LNCaP clone FGC (cell line): ENCODE measurements around the gene PLPP3.

Experiments used
- DNase-seq: peaks from one replicate; pipeline ENCODE4 v3.0.0-alpha.2; 2011; ENCODE audit warnings: low read depth
- H3K4me3 ChIP-seq: 2 replicates; pipeline ENCODE4 v1.5.1; 2011; ENCODE audit warnings: mild to moderate bottlenecking, low read depth, low read length, control low read depth
- TF ChIP-seq, protein P1 (sequence below): IDR thresholded peaks from 2 replicates; pipeline ENCODE4 v1.5.1; 2012; ENCODE audit warnings: mild to moderate bottlenecking; ENCODE audit not compliant: control insufficient read depth, insufficient read depth; ENCODE audit errors: extremely low read depth

PLPP3 gene

DNA sequence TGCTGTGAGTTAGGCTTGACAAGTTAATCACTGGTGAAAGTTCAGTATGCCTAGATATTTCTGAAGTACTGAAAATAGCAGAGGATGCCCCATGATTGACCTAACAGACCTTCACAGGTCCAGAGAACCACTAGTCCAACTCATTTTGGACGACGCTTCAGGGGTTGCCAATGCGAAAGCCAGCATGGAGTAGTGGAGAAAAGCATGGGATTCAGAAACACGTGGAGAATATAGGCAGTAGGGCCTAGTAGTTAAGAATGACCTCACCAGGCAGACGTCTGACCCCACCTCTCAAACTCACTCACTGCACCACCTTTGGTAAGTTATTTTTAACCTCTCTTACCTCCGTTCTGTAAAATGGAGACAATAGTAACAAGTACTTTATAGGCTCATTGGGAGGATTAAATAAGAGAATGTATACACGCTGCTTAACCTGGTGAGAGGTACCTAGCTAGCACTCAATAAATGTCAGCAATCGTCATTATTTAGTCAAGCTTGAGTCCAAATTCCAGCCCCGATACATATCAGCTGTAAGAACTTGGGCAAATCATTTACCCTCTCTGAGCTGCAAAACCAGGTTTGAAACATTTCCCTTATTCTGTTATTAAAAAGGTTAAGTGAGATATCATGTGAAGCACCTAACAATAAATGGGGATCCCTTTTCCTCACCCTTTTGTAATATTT, 13.2 kb downstream of the PLPP3 start:
- TF ChIP-seq, protein P1, sequence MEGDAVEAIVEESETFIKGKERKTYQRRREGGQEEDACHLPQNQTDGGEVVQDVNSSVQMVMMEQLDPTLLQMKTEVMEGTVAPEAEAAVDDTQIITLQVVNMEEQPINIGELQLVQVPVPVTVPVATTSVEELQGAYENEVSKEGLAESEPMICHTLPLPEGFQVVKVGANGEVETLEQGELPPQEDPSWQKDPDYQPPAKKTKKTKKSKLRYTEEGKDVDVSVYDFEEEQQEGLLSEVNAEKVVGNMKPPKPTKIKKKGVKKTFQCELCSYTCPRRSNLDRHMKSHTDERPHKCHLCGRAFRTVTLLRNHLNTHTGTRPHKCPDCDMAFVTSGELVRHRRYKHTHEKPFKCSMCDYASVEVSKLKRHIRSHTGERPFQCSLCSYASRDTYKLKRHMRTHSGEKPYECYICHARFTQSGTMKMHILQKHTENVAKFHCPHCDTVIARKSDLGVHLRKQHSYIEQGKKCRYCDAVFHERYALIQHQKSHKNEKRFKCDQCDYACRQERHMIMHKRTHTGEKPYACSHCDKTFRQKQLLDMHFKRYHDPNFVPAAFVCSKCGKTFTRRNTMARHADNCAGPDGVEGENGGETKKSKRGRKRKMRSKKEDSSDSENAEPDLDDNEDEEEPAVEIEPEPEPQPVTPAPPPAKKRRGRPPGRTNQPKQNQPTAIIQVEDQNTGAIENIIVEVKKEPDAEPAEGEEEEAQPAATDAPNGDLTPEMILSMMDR: no peak
- DNase-seq: no peak
- H3K4me3 ChIP-seq: no peak overlapping the region

DNA sequence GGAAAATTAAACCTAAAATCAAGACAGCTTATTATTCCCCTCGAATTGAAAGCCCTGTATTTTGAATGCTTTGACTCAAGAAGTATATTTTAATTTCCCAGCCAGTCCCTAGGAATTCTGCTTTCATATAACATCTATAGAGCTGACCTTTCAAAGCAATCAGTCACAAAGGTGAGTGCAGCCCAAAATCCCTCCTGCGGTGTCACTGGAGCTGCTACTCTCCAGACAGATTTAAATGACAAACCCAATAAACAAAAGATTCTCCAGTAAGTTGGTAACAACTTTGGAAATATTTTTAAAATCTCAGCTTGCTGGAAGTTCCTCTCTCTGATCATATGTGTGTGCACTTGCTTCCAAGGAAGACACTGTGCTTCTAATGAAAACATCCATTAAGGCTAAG, 14.7 kb downstream of the PLPP3 start:
- TF ChIP-seq, protein P1: no peak
- DNase-seq: no peak
- H3K4me3 ChIP-seq: no peak overlapping the region

DNA sequence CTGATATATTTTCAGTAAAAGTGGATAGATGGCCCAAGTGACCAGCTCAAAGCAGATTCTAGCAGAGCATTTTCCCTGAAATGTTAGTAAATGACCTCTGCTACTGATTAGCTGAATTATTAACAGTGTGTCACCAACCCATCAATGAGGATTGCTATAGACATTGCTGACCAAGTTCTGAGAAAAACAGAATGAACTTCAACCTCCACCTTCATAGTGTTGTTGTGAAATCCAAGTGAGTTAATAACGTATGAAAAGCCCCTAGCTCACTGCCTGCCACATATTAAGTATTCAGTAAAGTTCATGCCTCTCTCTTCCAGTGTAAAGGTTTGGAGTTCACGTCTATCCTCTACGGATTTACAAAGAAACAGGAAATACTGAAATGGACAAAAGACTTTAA, 15.8 kb downstream of the PLPP3 start:
- no peak overlapping the region for H3K4me3 ChIP-seq
- DNase-seq: no peak

DNA sequence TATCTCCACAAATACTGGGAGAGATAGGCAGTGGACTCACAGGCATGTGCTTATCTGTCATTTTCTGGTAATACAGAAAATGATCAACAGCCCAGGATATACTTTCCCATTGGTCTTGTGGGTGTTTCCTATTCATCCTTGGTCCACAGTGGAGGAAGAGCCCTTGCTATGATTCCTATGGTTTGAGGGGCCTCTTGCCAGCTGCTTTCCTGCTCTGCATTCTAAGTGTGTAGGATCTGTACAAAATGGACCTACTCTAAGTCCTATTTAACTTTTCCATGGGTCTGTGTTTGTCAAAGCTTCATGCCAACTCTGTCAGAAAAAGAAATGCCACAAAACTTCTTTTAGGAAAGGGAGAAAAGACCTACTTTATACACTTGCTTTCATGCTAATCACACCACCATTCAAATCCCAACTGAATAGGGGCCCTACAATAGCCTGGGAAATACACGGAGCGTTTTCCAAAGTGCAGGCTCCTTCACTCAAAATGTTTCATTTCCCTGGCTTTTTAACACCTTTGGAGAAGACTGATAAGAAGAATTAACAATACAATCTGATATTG, 16.4 kb downstream of the PLPP3 start:
- no peak overlapping the region for H3K4me3 ChIP-seq
- TF ChIP-seq, protein P1: no peak
- no peak for DNase-seq

More for the DNA sequence above, 15.8 kb downstream of the PLPP3 start:
- TF ChIP-seq, protein P1: no peak

DNA sequence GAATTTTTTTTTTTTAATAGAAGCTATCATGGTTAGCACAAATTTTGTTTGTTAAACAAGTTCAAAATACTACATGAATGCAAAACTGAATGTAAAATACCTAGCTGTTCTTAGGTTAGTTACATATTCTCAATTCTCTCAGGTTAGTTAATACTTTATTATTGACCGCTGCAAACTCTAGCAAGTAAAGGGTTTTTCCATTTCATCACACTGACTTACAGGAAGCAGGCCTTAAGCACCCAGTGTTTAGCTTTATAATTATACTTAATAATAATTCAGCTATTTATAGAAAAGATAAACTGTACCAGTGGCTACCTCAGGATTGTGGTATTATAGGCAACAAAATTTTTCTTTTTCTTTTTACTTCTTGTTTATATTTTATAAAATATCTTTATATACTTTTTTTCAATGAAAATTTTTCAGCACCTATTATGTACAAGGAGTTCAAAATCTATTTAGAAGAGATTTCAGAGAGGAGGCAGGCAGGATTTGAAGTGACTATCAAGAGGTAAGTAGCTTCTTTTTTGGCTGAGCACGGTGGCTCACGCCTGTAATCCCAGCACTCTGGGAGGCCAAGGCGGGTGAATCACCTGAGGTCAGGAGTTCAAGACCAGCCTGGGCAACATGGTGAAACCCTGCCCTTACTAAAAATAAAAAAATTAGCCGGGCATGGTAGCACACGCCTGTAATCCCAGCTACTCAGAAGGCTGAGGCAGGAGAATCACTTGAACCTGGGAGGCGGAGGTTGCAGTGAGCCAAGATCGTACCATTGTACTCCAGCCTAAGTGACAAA, 17.9 kb downstream of the PLPP3 start:
- DNase-seq: no peak
- TF ChIP-seq, protein P1: no peak
- H3K4me3 ChIP-seq: no peak overlapping the region

DNA sequence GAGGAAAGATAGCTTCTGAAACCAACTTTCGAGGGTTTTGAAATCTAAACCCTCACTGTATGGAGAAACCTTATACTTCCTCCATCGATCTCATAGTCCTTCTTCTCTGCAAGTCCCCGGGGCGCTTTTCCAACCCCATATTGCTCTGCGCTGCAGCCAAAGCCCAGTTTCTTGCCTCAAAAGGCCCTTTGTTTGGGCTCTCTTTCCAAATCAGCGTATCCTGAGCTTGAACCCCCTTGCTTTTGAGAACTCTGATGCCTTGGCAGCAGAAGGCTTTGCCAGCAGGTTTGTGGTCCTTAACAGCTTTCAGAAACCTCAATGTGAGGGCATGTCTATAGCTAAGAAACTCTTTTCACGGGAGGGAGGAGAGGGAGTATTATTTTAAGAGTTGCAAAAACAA, 21.6 kb downstream of the PLPP3 start:
- H3K4me3 ChIP-seq: no peak overlapping the region
- TF ChIP-seq, protein P1: no peak
- no peak for DNase-seq
